Measurements from ENCODE around the gene RSU1. TPM values are rescaled to one million over a fixed set of nuclear protein-coding genes. Genes with fewer than 3 reads are reported as not detected.

Gene RSU1
- total and polyA plus RNA-seq, 2 donors (not counting 3 experiments of a cell fraction or from before 2014, with no cell fraction given) = 80.2 to 104 TPM

DNA sequence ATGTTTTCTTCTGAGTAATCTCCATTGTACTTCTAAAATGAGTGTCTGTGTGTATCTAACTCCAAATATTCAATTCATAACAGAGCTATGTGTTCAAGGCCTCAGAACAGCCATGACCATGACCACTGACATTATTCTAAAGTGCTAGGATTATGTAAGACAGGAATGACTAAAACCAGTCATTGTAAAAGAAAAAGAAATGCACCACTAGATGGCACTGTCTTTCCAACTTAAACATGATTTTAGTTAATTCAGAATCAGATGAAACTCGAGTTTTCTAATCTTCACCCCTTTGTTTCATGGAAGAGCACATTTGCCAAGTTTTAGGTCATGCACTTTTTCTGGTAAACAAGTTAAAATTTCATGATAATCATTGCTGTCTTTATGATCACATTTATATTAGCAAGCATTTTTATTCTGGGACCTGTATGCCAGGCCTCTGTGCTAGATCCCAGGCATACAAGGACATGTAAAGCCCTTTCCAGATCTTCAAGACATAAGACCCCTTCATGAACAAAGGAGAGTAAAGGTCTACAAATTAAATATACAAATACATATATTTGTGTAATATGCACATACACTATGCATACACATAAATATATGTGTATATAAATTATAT, 26.1 kb upstream of the RSU1 start:
- H3K9me1 ChIP-seq (replicated peaks; ENCODE audit: control insufficient read depth, extremely low read depth, insufficient read depth, low read length) = no peaks in the 10 kb centered on the region
- no peaks in the 10 kb centered on the region for H3K36me3 ChIP-seq (ENCODE audit: control insufficient read depth in 2 of 2, extremely low read depth in 1 of 2, insufficient read depth in 2 of 2, low read length in 2 of 2)
- dilution Hi-C loops (cut with MboI; ENCODE audit: extremely low pct_ligation_motif_present, low sequenced_read_pairs) = no loop called here
- peak overlapping the region; percentile 23 for H3K9ac ChIP-seq (replicated peaks; ENCODE audit: extremely low read depth, insufficient read depth, low read length)
- H3K27me3 ChIP-seq (ENCODE audit: control insufficient read depth in 2 of 2, insufficient read depth in 2 of 2, low read length in 2 of 2) = no peaks in the 10 kb centered on the region
- peak overlapping the region; percentile 32 for H3K27ac ChIP-seq (ENCODE audit: insufficient read depth, low read depth, low read length)
- no TSS peak for BruUV-seq (replicated peaks)
- H3K4me2 ChIP-seq (ENCODE audit: insufficient read depth, low read length) = no peak overlapping the region
- ChIA-PET CTCF (interaction anchor here (0.7 to 2.0 kb wide), 7 partner anchors 10 to 415 kb away, joined by 3 to 11 read pairs (median 4); partner anchors contain the start of genes RSU1 and TRDMT1), POLR2A (no interaction called here)
- intact Hi-C loops (cut with micrococcal nuclease) = loop anchor here (1.0 kb wide), 6 partner anchors 15 to 587 kb away; partner anchors contain the start of genes TRDMT1 and VIM
- peak; percentile 89 for FAIRE-seq
- peaks cover 2% of the 10 kb centered on the region for H3K4me1 ChIP-seq (ENCODE audit: control insufficient read depth, extremely low read depth, insufficient read depth, low read length)
- peak; percentile 83 for DNase-seq (ENCODE audit: low read depth, low spot score)
- H3K9me3 ChIP-seq (replicated peaks; ENCODE audit: control insufficient read depth, insufficient read depth, low read length) = no peaks in the 10 kb centered on the region
- no peak overlapping the region for H3K4me3 ChIP-seq (replicated peaks in 1 of 3; ENCODE audit: insufficient read depth in 1 of 3, low read depth in 1 of 3, low read length in 3 of 3)
- H3K79me2 ChIP-seq (ENCODE audit: control insufficient read depth, insufficient read depth, low read length) = no peaks in the 10 kb centered on the region
- H2AFZ ChIP-seq (ENCODE audit: low read depth, low read length) = no peak overlapping the region
- TF ChIP-seq POLR2AphosphoS5 (IDR thresholded peaks at IDR 0.05; ENCODE audit: insufficient read depth, low read depth, low read length) (no peak), POLR2A (IDR thresholded peaks at IDR 0.05; ENCODE audit: low read depth, low read length) (no peak)
- TF ChIP-seq, protein P1, sequence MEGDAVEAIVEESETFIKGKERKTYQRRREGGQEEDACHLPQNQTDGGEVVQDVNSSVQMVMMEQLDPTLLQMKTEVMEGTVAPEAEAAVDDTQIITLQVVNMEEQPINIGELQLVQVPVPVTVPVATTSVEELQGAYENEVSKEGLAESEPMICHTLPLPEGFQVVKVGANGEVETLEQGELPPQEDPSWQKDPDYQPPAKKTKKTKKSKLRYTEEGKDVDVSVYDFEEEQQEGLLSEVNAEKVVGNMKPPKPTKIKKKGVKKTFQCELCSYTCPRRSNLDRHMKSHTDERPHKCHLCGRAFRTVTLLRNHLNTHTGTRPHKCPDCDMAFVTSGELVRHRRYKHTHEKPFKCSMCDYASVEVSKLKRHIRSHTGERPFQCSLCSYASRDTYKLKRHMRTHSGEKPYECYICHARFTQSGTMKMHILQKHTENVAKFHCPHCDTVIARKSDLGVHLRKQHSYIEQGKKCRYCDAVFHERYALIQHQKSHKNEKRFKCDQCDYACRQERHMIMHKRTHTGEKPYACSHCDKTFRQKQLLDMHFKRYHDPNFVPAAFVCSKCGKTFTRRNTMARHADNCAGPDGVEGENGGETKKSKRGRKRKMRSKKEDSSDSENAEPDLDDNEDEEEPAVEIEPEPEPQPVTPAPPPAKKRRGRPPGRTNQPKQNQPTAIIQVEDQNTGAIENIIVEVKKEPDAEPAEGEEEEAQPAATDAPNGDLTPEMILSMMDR (IDR thresholded peaks at IDR 0.05; ENCODE audit: extremely low read depth in 1 of 2, insufficient read depth in 1 of 2, low read depth in 1 of 2, low read length in 2 of 2) = peak; percentile 19 to 27
- TF ChIP-seq, protein P2, sequence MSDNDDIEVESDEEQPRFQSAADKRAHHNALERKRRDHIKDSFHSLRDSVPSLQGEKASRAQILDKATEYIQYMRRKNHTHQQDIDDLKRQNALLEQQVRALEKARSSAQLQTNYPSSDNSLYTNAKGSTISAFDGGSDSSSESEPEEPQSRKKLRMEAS (IDR thresholded peaks at IDR 0.05; ENCODE audit: insufficient read depth, insufficient read length) = no peak
- H4K20me1 ChIP-seq (replicated peaks; ENCODE audit: control insufficient read depth, extremely low read depth, insufficient read depth, low read length) = no peaks in the 10 kb centered on the region

DNA sequence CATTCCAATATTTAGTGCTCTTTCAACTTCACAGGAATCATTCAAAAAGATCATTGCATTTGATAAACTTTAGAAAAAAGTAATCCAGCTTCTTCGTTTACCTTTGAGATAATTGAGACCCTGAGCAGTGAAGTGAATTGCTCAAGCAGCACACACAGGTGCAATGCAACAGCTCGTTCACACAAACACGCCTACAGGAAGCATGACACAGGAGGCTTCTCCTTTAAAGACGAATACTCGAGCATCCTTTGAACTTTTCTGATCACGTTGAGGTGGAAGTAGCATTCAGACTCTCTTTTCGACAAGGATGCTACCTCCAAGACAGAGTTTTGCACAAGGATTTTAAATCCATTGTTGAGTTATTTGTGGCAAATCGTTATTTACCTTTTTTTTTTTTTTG, 18.0 kb upstream of the RSU1 start:
- Histone ChIP-seq H3K9me1 (replicated peaks; ENCODE audit: control insufficient read depth, extremely low read depth, insufficient read depth, low read length) (no peaks in the 10 kb centered on the region), H3K79me2 (ENCODE audit: control insufficient read depth, insufficient read depth, low read length) (no peaks in the 10 kb centered on the region), H3K27me3 (ENCODE audit: control insufficient read depth in 2 of 2, insufficient read depth in 2 of 2, low read length in 2 of 2) (no peaks in the 10 kb centered on the region), H4K20me1 (replicated peaks; ENCODE audit: control insufficient read depth, extremely low read depth, insufficient read depth, low read length) (no peaks in the 10 kb centered on the region), H3K9me3 (replicated peaks; ENCODE audit: control insufficient read depth, insufficient read depth, low read length) (no peaks in the 10 kb centered on the region), H3K4me2 (ENCODE audit: insufficient read depth, low read length) (no peak overlapping the region), H3K4me1 (ENCODE audit: control insufficient read depth, extremely low read depth, insufficient read depth, low read length) (peaks cover 22% of the 10 kb centered on the region), H3K36me3 (ENCODE audit: control insufficient read depth in 2 of 2, extremely low read depth in 1 of 2, insufficient read depth in 2 of 2, low read length in 2 of 2) (no peaks in the 10 kb centered on the region), H3K9ac (replicated peaks; ENCODE audit: extremely low read depth, insufficient read depth, low read length) (no peak overlapping the region), H2AFZ (ENCODE audit: low read depth, low read length) (no peak overlapping the region), H3K4me3 (replicated peaks in 1 of 3; ENCODE audit: insufficient read depth in 1 of 3, low read depth in 1 of 3, low read length in 3 of 3) (no peak overlapping the region), H3K27ac (ENCODE audit: insufficient read depth, low read depth, low read length) (no peak overlapping the region)
- BruUV-seq (replicated peaks) = no TSS peak
- CTCF ChIA-PET = no interaction called here
- FAIRE-seq (no peak), DNase-seq (ENCODE audit: low read depth, low spot score) (no peak)
- POLR2A ChIA-PET = no interaction called here
- intact Hi-C loops (cut with micrococcal nuclease) = no loop called here
- TF ChIP-seq POLR2A (IDR thresholded peaks at IDR 0.05; ENCODE audit: low read depth, low read length) (no peak), GATA2 (IDR thresholded peaks at IDR 0.05; ENCODE audit: insufficient read depth, insufficient read length, low read depth, low read length) (no peak), POLR2AphosphoS5 (IDR thresholded peaks at IDR 0.05; ENCODE audit: insufficient read depth, low read depth, low read length) (no peak), JUN (IDR thresholded peaks at IDR 0.05; ENCODE audit: borderline replicate concordance, insufficient read depth, insufficient read length, low read depth) (no peak), MYC (IDR thresholded peaks at IDR 0.05; ENCODE audit: low read depth, low read length) (no peak), FOS (IDR thresholded peaks at IDR 0.05; ENCODE audit: borderline replicate concordance, insufficient read depth, low read length) (no peak), EZH2 (IDR thresholded peaks at IDR 0.05; ENCODE audit: borderline replicate concordance, low read depth, low read length, severe bottlenecking) (no peak)
- TF ChIP-seq, protein P2 (IDR thresholded peaks at IDR 0.05; ENCODE audit: insufficient read depth, insufficient read length) = no peak
- TF ChIP-seq, protein P1 (IDR thresholded peaks at IDR 0.05; ENCODE audit: extremely low read depth in 1 of 2, insufficient read depth in 1 of 2, low read depth in 1 of 2, low read length in 2 of 2) = no peak
- dilution Hi-C loops (cut with MboI; ENCODE audit: extremely low pct_ligation_motif_present, low sequenced_read_pairs) = no loop called here
